ENCODE results near the gene TARBP2. TPM values are rescaled to one million over a fixed set of nuclear protein-coding genes. Genes with fewer than 3 reads are reported as not detected.

Gene TARBP2, protein sequence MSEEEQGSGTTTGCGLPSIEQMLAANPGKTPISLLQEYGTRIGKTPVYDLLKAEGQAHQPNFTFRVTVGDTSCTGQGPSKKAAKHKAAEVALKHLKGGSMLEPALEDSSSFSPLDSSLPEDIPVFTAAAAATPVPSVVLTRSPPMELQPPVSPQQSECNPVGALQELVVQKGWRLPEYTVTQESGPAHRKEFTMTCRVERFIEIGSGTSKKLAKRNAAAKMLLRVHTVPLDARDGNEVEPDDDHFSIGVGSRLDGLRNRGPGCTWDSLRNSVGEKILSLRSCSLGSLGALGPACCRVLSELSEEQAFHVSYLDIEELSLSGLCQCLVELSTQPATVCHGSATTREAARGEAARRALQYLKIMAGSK
- 12.9 TPM for total RNA-seq
- long read RNA-seq, partial matches to known transcripts, result 4 of 16 reads
- long read RNA-seq, other reads (novel, unspliced or antisense), result 8 of 16 reads

DNA sequence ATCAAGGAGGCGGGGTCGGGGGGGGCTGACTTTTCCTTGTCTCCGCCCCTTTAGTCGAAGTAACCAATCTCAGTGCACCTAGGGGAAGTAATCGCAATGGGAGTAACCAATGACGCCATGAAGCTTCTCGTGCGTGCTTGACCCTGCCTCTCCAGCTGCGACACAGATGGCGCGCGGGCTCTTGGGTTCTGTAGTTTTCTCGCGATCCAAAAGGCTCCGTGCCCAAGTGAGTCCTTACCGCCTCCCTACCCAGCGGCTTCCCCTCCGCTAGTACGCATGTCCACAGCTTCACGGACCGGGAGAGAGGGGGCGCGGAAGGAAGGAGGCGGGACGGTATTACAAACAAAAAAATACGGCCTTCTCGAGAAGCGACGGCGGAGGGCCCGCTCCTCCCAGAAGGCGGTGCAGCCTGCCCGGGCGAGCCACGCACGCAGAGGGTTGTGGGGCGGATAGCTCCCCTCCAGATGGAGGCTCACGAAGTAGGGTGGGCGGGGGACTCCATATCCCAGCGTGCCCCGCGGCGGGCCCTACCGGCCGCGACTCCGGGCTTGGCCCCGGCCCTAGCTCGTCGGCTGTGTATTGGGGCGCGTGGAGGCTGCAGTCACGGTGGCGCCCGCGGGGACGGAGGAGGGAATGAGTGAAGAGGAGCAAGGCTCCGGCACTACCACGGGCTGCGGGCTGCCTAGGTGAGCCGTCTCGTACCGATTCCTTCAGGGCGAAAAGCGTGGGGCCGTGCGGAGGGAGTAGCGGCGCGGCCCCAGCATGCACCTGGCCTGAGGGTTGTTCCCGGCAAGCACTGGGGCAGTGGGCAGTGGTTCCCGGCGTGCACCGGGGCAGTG, at the start of gene TARBP2:
TSS of gene TARBP2 (plus strand) at position 508 of the 839 bp plus-strand sequence. CDS start at position 634, 126 bp downstream.
- peak within 1 kb of the TSS; percentile 80 for H3K4me3 ChIP-seq
- H3K9me3 ChIP-seq (replicated peaks), result no peaks in the 10 kb centered on the region
- peak; percentile 98 for DNase-seq
- TF ChIP-seq, protein P1, sequence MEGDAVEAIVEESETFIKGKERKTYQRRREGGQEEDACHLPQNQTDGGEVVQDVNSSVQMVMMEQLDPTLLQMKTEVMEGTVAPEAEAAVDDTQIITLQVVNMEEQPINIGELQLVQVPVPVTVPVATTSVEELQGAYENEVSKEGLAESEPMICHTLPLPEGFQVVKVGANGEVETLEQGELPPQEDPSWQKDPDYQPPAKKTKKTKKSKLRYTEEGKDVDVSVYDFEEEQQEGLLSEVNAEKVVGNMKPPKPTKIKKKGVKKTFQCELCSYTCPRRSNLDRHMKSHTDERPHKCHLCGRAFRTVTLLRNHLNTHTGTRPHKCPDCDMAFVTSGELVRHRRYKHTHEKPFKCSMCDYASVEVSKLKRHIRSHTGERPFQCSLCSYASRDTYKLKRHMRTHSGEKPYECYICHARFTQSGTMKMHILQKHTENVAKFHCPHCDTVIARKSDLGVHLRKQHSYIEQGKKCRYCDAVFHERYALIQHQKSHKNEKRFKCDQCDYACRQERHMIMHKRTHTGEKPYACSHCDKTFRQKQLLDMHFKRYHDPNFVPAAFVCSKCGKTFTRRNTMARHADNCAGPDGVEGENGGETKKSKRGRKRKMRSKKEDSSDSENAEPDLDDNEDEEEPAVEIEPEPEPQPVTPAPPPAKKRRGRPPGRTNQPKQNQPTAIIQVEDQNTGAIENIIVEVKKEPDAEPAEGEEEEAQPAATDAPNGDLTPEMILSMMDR (IDR thresholded peaks at IDR 0.05; ENCODE audit: borderline replicate concordance), result peak; percentile 26
- peaks cover 58% of the 10 kb centered on the region for H3K4me1 ChIP-seq
- no peaks in the 10 kb centered on the region for H3K27me3 ChIP-seq (ENCODE audit: low read depth)
- H3K27ac ChIP-seq (replicated peaks), result peak within 1 kb of the TSS; percentile 99
- intact Hi-C loops (cut with micrococcal nuclease), result no loop called here
- H3K36me3 ChIP-seq, result peaks cover 20% of the 10 kb centered on the region

DNA sequence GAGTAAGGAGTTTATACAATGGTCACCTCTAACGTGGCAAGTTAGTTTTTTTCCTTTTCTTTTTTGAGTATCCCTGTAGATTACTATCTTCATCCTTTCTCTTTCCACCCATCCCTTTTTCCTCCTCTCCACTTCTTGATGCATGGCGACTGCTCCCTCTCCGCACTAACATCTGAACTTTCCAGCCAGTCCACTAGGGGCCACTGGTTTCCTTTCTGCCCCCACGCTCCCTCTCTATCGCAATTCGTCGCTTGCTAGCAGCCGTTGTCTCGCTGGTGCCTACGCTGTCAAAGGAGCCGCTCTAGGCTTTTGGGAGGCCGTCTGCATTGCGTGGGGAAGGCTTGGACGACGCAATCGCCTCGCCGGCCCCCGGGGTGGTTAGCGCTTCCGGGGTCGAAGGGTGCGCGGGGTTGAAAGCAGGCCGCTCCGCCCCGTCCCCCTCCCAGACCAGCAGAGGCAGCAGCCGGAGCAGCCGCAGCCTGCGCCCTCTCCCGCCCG, 49.4 kb upstream of the TARBP2 start, which contains the start of gene PCBP2:
TSS of gene PCBP2 (plus strand) at position 442 of the 498 bp plus-strand sequence. CDS start 2,699 bp downstream, outside the sequence.
- TF ChIP-seq, protein P1 (IDR thresholded peaks at IDR 0.05; ENCODE audit: borderline replicate concordance), result peak; percentile 94
- no peaks in the 10 kb centered on the region for H3K27me3 ChIP-seq (ENCODE audit: low read depth)
- intact Hi-C loops (cut with micrococcal nuclease), result no loop called here
- peak; percentile 98 for DNase-seq
- no peaks in the 10 kb centered on the region for H3K9me3 ChIP-seq (replicated peaks)
- peaks cover 32% of the 10 kb centered on the region for H3K36me3 ChIP-seq
- peaks cover 52% of the 10 kb centered on the region for H3K4me1 ChIP-seq
- H3K27ac ChIP-seq (replicated peaks), result peak within 1 kb of the TSS; percentile 97
- H3K4me3 ChIP-seq, result peak within 1 kb of the TSS; percentile 77

DNA sequence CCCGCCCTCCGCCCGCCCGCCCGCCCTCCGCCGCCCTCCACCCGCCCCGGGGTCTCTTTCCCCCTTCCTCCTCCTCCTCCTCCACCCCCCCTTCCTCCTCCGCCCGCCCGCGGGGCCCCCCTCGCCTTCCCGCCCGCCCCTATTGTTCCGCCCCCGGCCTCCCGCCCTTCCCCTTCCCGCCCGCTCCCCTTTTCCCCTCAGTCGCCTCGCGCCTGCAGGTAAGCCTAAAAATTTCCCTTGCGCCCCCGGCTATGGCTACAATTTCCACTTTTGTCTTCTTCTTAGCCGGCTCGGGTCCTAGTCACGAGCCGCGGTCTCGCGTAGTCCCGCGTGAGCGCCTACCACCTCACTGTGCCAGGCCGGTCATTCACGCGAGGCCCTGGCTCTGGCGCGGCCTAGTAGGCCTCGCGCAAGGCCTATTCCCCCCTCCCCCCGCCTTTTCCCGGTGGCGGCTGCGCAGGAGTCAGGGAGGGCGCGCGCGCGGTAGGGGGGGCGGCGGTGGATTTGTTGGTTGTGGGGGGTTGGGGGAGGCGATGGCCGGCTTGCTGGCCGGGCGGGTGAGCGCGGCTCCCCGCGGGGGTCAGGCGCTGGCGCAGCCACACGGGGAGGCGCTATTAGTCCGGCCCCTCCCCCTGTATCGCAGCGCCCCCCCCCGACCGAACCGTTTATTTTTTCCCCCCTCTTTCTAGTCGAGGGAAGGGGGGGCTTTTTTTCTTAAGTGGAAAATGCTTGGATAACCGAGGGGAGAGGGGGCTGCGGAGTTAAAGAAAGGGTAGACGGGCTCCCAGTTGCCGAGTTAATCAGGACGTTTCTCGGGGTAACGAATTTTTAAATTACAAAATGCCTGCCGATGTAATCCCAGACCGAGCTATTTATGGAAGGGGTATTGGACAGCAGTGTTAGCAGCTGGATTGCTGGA, 48.7 kb upstream of the TARBP2 start:
- no peaks in the 10 kb centered on the region for H3K9me3 ChIP-seq (replicated peaks)
- H3K4me1 ChIP-seq, result peaks cover 58% of the 10 kb centered on the region
- intact Hi-C loops (cut with micrococcal nuclease), result no loop called here
- peak overlapping the region; percentile 97 for H3K27ac ChIP-seq (replicated peaks)
- no peaks in the 10 kb centered on the region for H3K27me3 ChIP-seq (ENCODE audit: low read depth)
- H3K4me3 ChIP-seq, result peak overlapping the region; percentile 77
- TF ChIP-seq, protein P1 (IDR thresholded peaks at IDR 0.05; ENCODE audit: borderline replicate concordance), result peak; percentile 44
- DNase-seq, result peak; percentile 91
- peaks cover 33% of the 10 kb centered on the region for H3K36me3 ChIP-seq

DNA sequence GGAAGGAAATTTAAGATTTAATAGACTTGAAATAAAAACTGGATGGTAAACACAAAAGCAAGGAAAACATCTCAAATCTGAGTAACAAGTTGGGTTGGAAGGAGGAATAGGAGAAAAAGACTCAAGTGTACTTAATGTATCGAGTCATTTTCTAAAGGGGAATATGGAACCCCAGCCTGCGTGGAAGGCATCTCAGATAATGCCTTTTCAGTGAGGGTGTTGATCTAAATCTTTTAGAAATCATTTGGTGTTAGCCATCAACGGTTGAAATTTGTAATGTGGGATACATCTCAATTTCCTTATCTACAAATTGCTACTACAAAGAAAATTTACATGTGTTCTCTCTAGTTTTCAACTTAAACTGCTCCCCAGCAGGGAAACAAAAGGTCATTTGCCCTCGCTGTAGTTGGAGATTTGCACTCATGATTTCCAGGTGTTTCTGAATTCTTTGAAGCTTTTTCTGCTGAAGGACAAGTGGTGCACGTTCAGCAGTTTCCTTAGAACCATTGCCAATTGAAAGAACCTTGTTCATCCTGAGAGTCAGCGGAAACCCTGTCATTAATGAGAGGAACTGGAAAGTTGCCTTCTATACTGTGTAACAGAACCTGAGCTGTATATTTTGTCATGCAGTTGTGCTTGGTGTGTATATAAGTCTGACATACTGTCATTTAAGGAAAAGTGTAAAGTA, 47.0 kb upstream of the TARBP2 start:
- Histone ChIP-seq H3K27me3 (ENCODE audit: low read depth) (no peaks in the 10 kb centered on the region), H3K4me3 (peak overlapping the region; percentile 77), H3K9me3 (replicated peaks) (no peaks in the 10 kb centered on the region), H3K36me3 (peaks cover 49% of the 10 kb centered on the region), H3K4me1 (peaks cover 65% of the 10 kb centered on the region), H3K27ac (replicated peaks) (peak overlapping the region; percentile 18)
- TF ChIP-seq, protein P1 (IDR thresholded peaks at IDR 0.05; ENCODE audit: borderline replicate concordance), result no peak
- DNase-seq, result no peak
- intact Hi-C loops (cut with micrococcal nuclease), result no loop called here

All from left ventricle myocardium inferior (tissue), 1 donor.